Sigmoid colon (tissue), 7 donors: Measurements from ENCODE around the gene NPTX1. TPM values are rescaled to one million over a fixed set of nuclear protein-coding genes. Genes with fewer than 3 reads are reported as not detected.

Experiments used
- DNase-seq: peaks from one replicate; pipeline ENCODE4 v3.0.0-alpha.2; 2019
- H3K27ac ChIP-seq, 4 donors: fragments of 200-600 bp; sonication (generic); one replicate each; pipeline ENCODE4 v1.5.1; 2016 to 2019; ENCODE audit warnings: mild to moderate bottlenecking in 1 of 4
- H3K27me3 ChIP-seq, 3 donors: fragments of 200-600 bp; sonication (generic); one replicate each; pipeline ENCODE4 v1.5.1; 2019; ENCODE audit warnings: mild to moderate bottlenecking in 1 of 3
- H3K36me3 ChIP-seq, 4 donors: fragments of 200-600 bp; sonication (generic); one replicate each; pipeline ENCODE4 v1.5.1; 2016 to 2019
- H3K4me1 ChIP-seq, 4 donors: fragments of 200-600 bp; sonication (generic); one replicate each; pipeline ENCODE4 v1.5.1; 2017 to 2019
- H3K4me3 ChIP-seq, 4 donors: fragments of 200-600 bp; sonication (generic); one replicate each; pipeline ENCODE4 v1.5.1; 2017 to 2019; ENCODE audit warnings: mild to moderate bottlenecking in 2 of 4, moderate library complexity in 1 of 4
- H3K9me3 ChIP-seq, 4 donors: fragments of 200-600 bp in 3 of 4; sonication (generic) in 3 of 4; one replicate each; pipeline versions ENCODE4 v1.5.1 to v1.6.1; 2013 to 2019
- EP300 ChIP-seq, 4 donors: sonication (generic); formaldehyde crosslinking; IDR thresholded peaks; one replicate each; pipeline ENCODE4 v1.6.1; 2017; ENCODE audit warnings: antibody characterized with exemption in 4 of 4
- POLR2A ChIP-seq, 2 donors: fragments of 450-650 bp; IDR thresholded peaks; one replicate each; pipeline ENCODE4 v1.6.1; 2016; ENCODE audit warnings: antibody characterized with exemption in 2 of 2, mild to moderate bottlenecking in 2 of 2, moderate library complexity in 2 of 2
- POLR2AphosphoS5 ChIP-seq, 4 donors: sonication (generic); formaldehyde crosslinking; IDR thresholded peaks; one replicate each; pipeline ENCODE4 v1.6.1; 2017; ENCODE audit warnings: antibody characterized with exemption in 4 of 4
- WGBS, 2 donors: extraction: QIAGEN DNeasy Blood & Tissue Kit; methylation state at CpG; one replicate each; pipeline ENCODE4 v1.1.7; 2013; 5-methylcytosine and 5-hydroxymethylcytosine counted together
- intact Hi-C: fragments of 100-400 bp; cut with DNase I; formaldehyde crosslinking; loops from one replicate; pipeline ENCODE4 v1.15.1; 2023
- polyA plus RNA-seq, 3 donors: library from polyadenylated mRNA; stranded (reverse); fragments of 200-250 nt; gene quantifications; one replicate each; pipeline ENCODE4 v1.2.3, GENCODE V29; 2013
- total RNA-seq, 4 donors: library from RNA; depleted of rRNA; stranded (reverse); fragments of >200 nt; gene quantifications; one replicate each; pipeline ENCODE4 v1.1.0, GENCODE V29; 2016
- TF ChIP-seq, protein P1 (sequence below), 4 experiments: fragments of 450-650 bp in 3 of 4; fragments of 200-600 bp in 1 of 4; IDR thresholded peaks; one replicate each; pipeline ENCODE4 v1.5.1; 2016 to 2019; ENCODE audit warnings: antibody characterized with exemption in 4 of 4, mild to moderate bottlenecking in 3 of 4, moderate library complexity in 2 of 4
- donor health status: healthy with polysubstance abuse.
- donor health status: Bipolar disorder and iron deficiency.
- donor health status: healthy.

The NPTX1 gene
- total and polyA plus RNA-seq, 7 donors, result 0.60 to 67.3 (median 36.9) TPM

DNA sequence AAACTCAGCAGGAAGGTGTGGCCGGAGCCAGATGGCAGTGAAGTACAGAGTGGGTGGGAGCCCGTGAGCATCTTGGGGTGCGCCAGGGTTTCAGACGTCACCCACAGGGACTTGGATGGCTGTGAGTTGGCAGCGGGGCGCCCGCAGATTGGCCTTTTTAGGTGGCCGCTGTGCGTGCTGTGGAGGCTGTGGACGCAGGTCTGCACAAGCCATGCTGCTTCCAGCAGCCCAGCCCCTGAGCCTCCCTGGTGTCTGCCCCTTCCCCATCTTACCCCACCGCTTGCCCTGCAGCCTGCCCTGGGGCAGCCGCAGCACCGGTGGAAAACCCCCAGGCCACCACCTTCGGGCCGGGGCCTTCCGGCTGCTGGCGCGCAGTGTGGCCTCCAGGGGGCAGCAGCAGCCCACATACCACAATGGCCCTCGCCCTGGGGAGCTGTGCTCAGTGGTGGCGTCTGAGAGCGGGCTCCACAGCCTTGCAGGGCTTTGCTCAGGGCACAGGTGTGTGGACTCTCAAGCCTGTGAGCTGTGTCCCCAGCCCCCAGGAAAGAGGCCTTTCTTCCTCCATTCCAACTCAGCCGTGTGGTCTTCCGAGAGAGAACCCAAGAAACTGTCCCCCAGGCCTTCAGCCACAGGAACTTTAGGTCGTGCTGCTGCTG, 49.6 kb downstream of the NPTX1 start:
- no peak overlapping the region for H3K27ac ChIP-seq
- no peaks in the 10 kb centered on the region for H3K27me3 ChIP-seq
- no peak overlapping the region for H3K4me3 ChIP-seq
- H3K9me3 ChIP-seq, result no peaks in the 10 kb centered on the region
- TF ChIP-seq, protein P1, sequence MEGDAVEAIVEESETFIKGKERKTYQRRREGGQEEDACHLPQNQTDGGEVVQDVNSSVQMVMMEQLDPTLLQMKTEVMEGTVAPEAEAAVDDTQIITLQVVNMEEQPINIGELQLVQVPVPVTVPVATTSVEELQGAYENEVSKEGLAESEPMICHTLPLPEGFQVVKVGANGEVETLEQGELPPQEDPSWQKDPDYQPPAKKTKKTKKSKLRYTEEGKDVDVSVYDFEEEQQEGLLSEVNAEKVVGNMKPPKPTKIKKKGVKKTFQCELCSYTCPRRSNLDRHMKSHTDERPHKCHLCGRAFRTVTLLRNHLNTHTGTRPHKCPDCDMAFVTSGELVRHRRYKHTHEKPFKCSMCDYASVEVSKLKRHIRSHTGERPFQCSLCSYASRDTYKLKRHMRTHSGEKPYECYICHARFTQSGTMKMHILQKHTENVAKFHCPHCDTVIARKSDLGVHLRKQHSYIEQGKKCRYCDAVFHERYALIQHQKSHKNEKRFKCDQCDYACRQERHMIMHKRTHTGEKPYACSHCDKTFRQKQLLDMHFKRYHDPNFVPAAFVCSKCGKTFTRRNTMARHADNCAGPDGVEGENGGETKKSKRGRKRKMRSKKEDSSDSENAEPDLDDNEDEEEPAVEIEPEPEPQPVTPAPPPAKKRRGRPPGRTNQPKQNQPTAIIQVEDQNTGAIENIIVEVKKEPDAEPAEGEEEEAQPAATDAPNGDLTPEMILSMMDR (IDR thresholded peaks at IDR 0.05), result peak; percentile 93 to 98 (median 96)
- no peak for TF ChIP-seq POLR2A (IDR thresholded peaks at IDR 0.05)
- no peak for TF ChIP-seq EP300 (IDR thresholded peaks at IDR 0.05)
- WGBS, 2 donors, result 38 to 43% methylated on average over 24 of the region's 24 CpGs
- peak; percentile 79 for DNase-seq
- intact Hi-C loops, result loop anchor here (1.0 to 2.0 kb wide), 4 partner anchors 52 to 555 kb away; no protein-coding TSS in a partner anchor
- peaks cover 0 to 26% (median 3%) of the 10 kb centered on the region in 4 donors for H3K36me3 ChIP-seq
- peaks cover 0 to 10% (median 9%) of the 10 kb centered on the region in 4 donors for H3K4me1 ChIP-seq

DNA sequence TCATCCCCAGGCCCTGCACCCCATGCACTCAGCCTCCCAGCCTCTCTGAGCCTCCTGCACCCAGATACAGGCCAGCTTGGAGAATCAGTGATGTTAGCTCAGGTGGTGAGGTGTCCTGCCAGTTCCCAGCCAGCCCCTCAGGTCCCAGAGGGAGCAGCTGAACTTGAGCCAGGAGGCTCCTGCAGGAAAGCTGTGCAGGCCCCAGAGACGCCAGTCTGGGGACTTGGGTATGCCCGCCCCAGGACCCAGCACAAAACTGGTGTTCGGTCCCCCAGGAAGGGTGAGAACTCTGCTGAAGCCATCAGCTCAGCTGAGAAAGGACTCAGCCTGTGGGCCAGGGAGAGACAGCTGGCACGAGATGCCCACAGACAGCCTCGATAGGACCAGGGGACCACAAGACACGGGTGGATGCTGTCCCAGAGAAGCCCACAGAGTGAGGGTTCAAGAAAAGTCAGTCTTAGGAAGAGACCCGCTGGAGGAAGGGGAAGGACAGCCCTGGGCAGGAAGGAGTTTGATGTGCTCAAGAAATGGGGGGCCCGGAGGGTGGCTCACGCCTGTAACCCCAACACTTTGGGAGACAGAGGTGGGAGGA, 50.5 kb downstream of the NPTX1 start:
- WGBS, 2 donors, result 90 to 92% methylated on average over 9 of the region's 9 CpGs
- Histone ChIP-seq H3K36me3 (peaks cover 0 to 26% (median 3%) of the 10 kb centered on the region in 4 donors), H3K4me1 (peaks cover 0 to 10% (median 9%) of the 10 kb centered on the region in 4 donors), H3K9me3 (no peaks in the 10 kb centered on the region), H3K4me3 (no peak overlapping the region), H3K27me3 (no peaks in the 10 kb centered on the region), H3K27ac (no peak overlapping the region)
- no peak for TF ChIP-seq POLR2A (IDR thresholded peaks at IDR 0.05)
- TF ChIP-seq, protein P1 (IDR thresholded peaks at IDR 0.05), result no peak
- TF ChIP-seq POLR2AphosphoS5 (IDR thresholded peaks at IDR 0.05), result no peak
- no peak for TF ChIP-seq EP300 (IDR thresholded peaks at IDR 0.05)
- intact Hi-C loops, result loop anchor here (2.0 kb wide), 2 partner anchors 53 to 435 kb away; no protein-coding TSS in a partner anchor
- no peak for DNase-seq

DNA sequence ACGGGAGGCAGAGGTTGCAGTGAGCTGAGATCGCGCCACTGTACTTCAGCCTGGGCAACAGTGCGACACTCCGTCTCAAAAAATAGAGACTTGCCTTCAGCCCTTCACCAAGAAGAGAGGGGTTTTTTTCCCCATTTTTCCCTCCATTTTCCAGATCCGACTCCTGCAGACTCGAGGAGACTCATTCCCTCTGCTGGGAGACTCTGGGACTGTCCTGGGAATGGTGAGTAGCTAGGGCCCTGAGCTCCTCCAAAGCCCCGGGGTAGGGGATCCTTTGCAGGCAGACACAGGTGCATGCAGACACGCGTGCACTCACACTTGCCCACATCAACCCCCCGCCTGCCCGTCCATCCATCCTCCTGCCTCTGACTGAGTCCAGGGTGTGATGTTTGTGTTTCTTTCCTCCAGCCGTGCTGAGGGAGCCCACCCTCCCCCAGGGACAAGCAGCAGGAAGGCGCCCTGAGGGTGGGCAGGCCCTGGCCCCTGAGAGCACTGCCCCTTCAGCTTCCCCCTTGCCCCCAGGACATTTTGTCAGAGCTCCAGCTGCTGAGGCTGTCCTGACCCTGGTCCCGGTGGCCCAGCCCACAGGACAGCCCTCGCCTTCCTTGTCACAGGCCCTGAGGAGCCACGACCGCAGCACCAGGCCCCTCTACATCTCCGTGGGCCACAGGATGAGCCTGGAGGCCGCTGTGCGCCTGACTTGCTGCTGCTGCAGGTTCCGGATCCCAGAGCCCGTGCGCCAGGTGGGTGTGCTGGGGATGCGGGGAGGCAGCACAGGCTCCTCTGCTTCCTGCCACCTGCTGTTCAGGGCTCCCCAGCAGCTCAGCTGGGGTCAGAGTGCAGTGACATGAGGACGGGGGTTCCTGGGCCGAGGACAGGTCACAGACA, 51.3 kb downstream of the NPTX1 start:
- H3K27me3 ChIP-seq, result no peaks in the 10 kb centered on the region
- peaks cover 0 to 10% (median 9%) of the 10 kb centered on the region in 4 donors for H3K4me1 ChIP-seq
- WGBS, 2 donors, result 75 to 86% methylated on average over 27 of the region's 27 CpGs
- H3K9me3 ChIP-seq, result no peaks in the 10 kb centered on the region
- no peak for DNase-seq
- TF ChIP-seq EP300 (IDR thresholded peaks at IDR 0.05), result no peak
- no peak for TF ChIP-seq POLR2AphosphoS5 (IDR thresholded peaks at IDR 0.05)
- TF ChIP-seq, protein P1 (IDR thresholded peaks at IDR 0.05), result no peak
- TF ChIP-seq POLR2A (IDR thresholded peaks at IDR 0.05), result no peak
- H3K36me3 ChIP-seq, result peaks cover 0 to 30% (median 3%) of the 10 kb centered on the region in 4 donors
- no peak overlapping the region for H3K4me3 ChIP-seq
- intact Hi-C loops, result no loop called here
- H3K27ac ChIP-seq, result no peak overlapping the region

DNA sequence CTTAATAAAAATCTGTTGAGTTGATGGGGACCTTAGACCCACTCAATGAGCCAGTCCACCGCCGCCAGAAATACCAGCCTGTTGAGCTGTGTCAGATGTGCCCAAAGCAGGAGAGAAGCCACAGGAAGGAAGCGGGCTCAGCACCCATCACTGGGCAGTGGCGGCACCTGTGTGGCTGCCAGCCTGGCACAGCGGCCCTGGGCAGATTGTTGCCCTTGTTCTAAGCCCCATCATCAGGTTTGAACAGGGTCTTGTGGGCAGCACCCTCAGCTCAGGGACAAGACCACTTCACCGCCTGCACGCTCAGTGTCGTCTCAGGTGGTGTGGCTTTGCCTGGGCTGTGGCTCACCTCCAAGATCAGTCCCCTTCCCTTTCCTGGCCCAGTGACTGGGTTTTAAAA, 52.1 kb downstream of the NPTX1 start:
- H3K4me3 ChIP-seq, result no peak overlapping the region
- intact Hi-C loops, result no loop called here
- WGBS, 2 donors, result 63 to 84% methylated on average over 8 of the region's 8 CpGs
- H3K9me3 ChIP-seq, result no peaks in the 10 kb centered on the region
- no peaks in the 10 kb centered on the region for H3K27me3 ChIP-seq
- H3K27ac ChIP-seq, result no peak overlapping the region
- no peak for DNase-seq
- TF ChIP-seq, protein P1 (IDR thresholded peaks at IDR 0.05), result no peak
- TF ChIP-seq POLR2AphosphoS5 (IDR thresholded peaks at IDR 0.05) (no peak), POLR2A (IDR thresholded peaks at IDR 0.05) (no peak), EP300 (IDR thresholded peaks at IDR 0.05) (no peak)
- peaks cover 0 to 10% (median 9%) of the 10 kb centered on the region in 4 donors for H3K4me1 ChIP-seq
- H3K36me3 ChIP-seq, result peaks cover 0 to 29% (median 0%) of the 10 kb centered on the region in 4 donors
